GM19395 (cell line): ENCODE results near the gene PRDM11.

ENCODE experiments used
- ATAC-seq: cut with Tn5 transposase; IDR thresholded peaks from one replicate; pipeline ENCODE4 v1.9.1; 2021; ENCODE audit warnings: mild to moderate bottlenecking, moderate library complexity; ENCODE audit not compliant: unreplicated experiment

The PRDM11 gene

GRCh38 chr11:45258982-45259530 lies 112.6 kb downstream of the PRDM11 start:
- ATAC-seq, result no peak

GRCh38 chr11:45259592-45259991 lies 113.2 kb downstream of the PRDM11 start:
- ATAC-seq, result no peak

- no peak for ATAC-seq
Observed at GRCh38 chr11:45260071-45260470, 113.6 kb downstream of the PRDM11 start.

GRCh38 chr11:45262900-45263299 lies 116.5 kb downstream of the PRDM11 start:
- no peak for ATAC-seq

- no peak for ATAC-seq
Observed at GRCh38 chr11:45263773-45264172, 117.3 kb downstream of the PRDM11 start.

- ATAC-seq, result no peak
Observed at GRCh38 chr11:45264839-45265515, 118.5 kb downstream of the PRDM11 start.

GRCh38 chr11:45265969-45266675 lies 119.7 kb downstream of the PRDM11 start:
- no peak for ATAC-seq

GRCh38 chr11:45266676-45267020 lies 120.2 kb downstream of the PRDM11 start:
- ATAC-seq, result no peak

GRCh38 chr11:45267052-45267451 lies 120.6 kb downstream of the PRDM11 start:
- ATAC-seq, result no peak

GRCh38 chr11:45267652-45268299 lies 121.3 kb downstream of the PRDM11 start:
- ATAC-seq, result no peak

- no peak for ATAC-seq
Observed at GRCh38 chr11:45269678-45270077, 123.2 kb downstream of the PRDM11 start.

GRCh38 chr11:45270946-45271716 lies 124.7 kb downstream of the PRDM11 start:
- no peak for ATAC-seq

GRCh38 chr11:45272701-45273100 lies 126.3 kb downstream of the PRDM11 start:
- ATAC-seq, result no peak

- ATAC-seq, result no peak
Observed at GRCh38 chr11:45273509-45273908, 127.1 kb downstream of the PRDM11 start.

- no peak for ATAC-seq
Observed at GRCh38 chr11:45274206-45274605, 127.8 kb downstream of the PRDM11 start.

GRCh38 chr11:45275828-45276227 lies 129.4 kb downstream of the PRDM11 start:
- ATAC-seq, result no peak

GRCh38 chr11:45278714-45279113 lies 132.3 kb downstream of the PRDM11 start:
- ATAC-seq, result no peak

- ATAC-seq, result no peak
Observed at GRCh38 chr11:45279645-45280044, 133.2 kb downstream of the PRDM11 start.

- no peak for ATAC-seq
Observed at GRCh38 chr11:45280449-45280848, 134.0 kb downstream of the PRDM11 start.

- no peak for ATAC-seq
Observed at GRCh38 chr11:45282081-45282480, 135.6 kb downstream of the PRDM11 start.
